Measurements from ENCODE around the gene DCHS1.

DCHS1 gene

DNA sequence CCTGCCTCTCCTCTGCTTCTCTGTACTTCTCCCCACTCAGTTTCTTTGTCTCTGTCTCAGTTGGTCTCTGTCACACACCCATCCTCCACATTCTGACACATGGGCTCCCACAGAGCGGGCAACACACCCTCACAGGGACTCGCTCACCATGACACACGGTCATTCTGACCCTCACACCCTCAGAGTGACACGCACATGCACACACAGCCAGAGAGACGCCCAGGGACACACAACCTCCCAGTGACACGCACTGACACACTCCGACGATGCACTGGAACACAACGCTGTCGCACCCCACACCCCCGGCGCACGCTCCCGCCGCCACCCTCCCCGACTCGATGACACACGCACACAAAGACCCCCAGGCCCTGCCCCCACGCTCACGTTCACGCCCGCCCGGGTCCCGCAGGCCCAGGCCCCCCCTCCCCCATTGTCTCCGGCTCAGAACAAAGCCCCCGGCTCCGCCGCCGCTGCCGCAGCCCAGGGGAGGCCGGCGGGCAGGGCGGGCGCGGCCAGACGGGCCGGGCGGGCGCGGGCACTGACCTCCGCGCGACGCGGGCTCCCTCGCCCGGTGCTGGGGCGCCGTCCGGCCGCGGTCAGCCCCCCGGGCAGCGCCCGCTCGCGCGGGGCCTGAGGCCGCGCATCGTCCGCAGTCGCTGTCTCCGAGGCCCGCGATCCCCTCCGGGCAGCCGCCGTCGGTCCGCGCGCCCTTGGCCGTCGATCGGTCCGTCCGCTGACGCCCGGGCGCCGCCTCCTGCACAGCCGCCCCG, 404 bp downstream of the DCHS1 start:
- ATAC-seq, result peak; percentile 48
- TF ChIP-seq PPARA (CRISPR knock-in tag; IDR thresholded peaks at IDR 0.05; ENCODE audit: borderline replicate concordance), result no peak
- no peak for TF ChIP-seq ZNF565 (CRISPR knock-in tag; conservative IDR thresholded peaks at IDR 0.05; ENCODE audit: low read depth)
- no peak for TF ChIP-seq TCF4 (CRISPR knock-in tag; IDR thresholded peaks at IDR 0.05; ENCODE audit: borderline replicate concordance)
- no peak for TF ChIP-seq GLIS3 (CRISPR knock-in tag; IDR thresholded peaks at IDR 0.05)
- no peak for TF ChIP-seq TOX (CRISPR knock-in tag; IDR thresholded peaks at IDR 0.05; ENCODE audit: borderline replicate concordance)
- TF ChIP-seq ZFP30 (CRISPR knock-in tag; IDR thresholded peaks at IDR 0.05), result no peak
- no peak for TF ChIP-seq ESRRG (CRISPR knock-in tag; IDR thresholded peaks at IDR 0.05)

DNA sequence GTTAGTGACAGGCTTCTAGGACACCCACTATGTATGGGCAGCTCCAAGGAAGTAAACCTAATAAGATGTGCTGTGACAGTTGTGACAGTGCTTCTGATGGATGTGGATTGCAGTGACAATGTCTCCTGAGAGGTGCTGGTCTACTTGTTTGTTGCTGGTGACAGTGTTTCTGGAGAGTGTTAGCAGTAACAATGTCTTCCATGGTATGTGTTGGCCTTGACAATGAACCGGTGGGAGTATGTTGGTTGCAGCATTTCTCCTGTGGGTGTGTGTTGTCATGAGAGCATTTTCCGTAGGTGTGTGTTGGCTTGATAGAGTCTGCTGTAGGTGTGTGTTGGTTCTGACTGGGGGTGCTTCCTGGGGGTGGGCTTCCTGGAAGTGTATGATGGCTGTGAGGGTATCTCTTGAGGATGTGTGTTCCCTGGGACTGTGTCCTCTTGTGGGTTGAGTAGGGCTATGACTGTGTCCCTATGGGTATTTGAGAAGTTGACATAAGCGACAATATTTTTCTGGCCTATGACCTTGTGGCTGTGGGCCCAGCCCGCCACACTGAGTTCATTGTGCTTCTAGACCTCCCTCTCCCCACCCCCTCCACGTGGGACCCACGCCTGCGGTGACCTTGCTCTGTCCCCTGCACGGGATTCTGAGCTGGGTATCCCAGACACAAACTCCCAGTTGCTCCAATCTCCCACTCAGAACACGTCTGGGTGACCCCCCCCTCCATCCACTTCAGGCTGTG, 1.2 kb downstream of the DCHS1 start:
- no peak for ATAC-seq
- TF ChIP-seq, protein P1, sequence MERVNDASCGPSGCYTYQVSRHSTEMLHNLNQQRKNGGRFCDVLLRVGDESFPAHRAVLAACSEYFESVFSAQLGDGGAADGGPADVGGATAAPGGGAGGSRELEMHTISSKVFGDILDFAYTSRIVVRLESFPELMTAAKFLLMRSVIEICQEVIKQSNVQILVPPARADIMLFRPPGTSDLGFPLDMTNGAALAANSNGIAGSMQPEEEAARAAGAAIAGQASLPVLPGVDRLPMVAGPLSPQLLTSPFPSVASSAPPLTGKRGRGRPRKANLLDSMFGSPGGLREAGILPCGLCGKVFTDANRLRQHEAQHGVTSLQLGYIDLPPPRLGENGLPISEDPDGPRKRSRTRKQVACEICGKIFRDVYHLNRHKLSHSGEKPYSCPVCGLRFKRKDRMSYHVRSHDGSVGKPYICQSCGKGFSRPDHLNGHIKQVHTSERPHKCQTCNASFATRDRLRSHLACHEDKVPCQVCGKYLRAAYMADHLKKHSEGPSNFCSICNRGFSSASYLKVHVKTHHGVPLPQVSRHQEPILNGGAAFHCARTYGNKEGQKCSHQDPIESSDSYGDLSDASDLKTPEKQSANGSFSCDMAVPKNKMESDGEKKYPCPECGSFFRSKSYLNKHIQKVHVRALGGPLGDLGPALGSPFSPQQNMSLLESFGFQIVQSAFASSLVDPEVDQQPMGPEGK (CRISPR knock-in tag; IDR thresholded peaks at IDR 0.05; ENCODE audit: borderline replicate concordance), result no peak
- TF ChIP-seq ARNTL (CRISPR knock-in tag; IDR thresholded peaks at IDR 0.05; ENCODE audit: borderline replicate concordance, low read depth) (no peak), ISL1 (CRISPR knock-in tag; IDR thresholded peaks at IDR 0.05) (no peak), ZNF70 (CRISPR knock-in tag; IDR thresholded peaks at IDR 0.05) (no peak), CSDC2 (CRISPR knock-in tag; IDR thresholded peaks at IDR 0.05) (no peak), ZNF8 (CRISPR knock-in tag; IDR thresholded peaks at IDR 0.05) (no peak), ZFP30 (CRISPR knock-in tag; IDR thresholded peaks at IDR 0.05) (no peak), OSR1 (CRISPR knock-in tag; IDR thresholded peaks at IDR 0.05) (no peak), SNAI2 (CRISPR knock-in tag; IDR thresholded peaks at IDR 0.05) (no peak)
- TF ChIP-seq, protein P2, sequence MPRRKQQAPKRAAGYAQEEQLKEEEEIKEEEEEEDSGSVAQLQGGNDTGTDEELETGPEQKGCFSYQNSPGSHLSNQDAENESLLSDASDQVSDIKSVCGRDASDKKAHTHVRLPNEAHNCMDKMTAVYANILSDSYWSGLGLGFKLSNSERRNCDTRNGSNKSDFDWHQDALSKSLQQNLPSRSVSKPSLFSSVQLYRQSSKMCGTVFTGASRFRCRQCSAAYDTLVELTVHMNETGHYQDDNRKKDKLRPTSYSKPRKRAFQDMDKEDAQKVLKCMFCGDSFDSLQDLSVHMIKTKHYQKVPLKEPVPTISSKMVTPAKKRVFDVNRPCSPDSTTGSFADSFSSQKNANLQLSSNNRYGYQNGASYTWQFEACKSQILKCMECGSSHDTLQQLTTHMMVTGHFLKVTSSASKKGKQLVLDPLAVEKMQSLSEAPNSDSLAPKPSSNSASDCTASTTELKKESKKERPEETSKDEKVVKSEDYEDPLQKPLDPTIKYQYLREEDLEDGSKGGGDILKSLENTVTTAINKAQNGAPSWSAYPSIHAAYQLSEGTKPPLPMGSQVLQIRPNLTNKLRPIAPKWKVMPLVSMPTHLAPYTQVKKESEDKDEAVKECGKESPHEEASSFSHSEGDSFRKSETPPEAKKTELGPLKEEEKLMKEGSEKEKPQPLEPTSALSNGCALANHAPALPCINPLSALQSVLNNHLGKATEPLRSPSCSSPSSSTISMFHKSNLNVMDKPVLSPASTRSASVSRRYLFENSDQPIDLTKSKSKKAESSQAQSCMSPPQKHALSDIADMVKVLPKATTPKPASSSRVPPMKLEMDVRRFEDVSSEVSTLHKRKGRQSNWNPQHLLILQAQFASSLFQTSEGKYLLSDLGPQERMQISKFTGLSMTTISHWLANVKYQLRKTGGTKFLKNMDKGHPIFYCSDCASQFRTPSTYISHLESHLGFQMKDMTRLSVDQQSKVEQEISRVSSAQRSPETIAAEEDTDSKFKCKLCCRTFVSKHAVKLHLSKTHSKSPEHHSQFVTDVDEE (CRISPR knock-in tag; IDR thresholded peaks at IDR 0.05), result no peak

DNA sequence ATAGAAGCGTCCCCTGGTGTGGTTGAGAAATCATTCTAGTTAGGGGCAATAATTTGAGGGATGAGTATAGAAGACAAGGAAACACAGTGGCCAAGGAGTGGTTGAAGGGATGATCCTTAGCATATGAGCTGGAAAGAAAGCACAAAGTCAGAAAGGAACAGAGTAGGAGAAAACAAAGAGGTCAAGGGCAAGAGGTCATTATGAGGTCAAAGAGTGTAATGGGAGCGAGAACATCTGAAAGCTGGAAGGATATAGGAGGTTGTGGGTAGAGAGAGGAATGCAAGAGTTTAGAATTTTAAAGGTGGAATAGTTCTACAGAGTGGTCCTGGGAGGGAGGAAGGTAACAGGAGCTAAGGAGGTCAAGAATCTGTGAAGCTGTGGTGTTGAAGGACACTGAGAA, 2.0 kb downstream of the DCHS1 start:
- no peak for ATAC-seq
- no peak for TF ChIP-seq BACH2 (CRISPR knock-in tag; IDR thresholded peaks at IDR 0.05; ENCODE audit: borderline replicate concordance)
- TF ChIP-seq TOX (CRISPR knock-in tag; IDR thresholded peaks at IDR 0.05; ENCODE audit: borderline replicate concordance), result no peak
- TF ChIP-seq ISL1 (CRISPR knock-in tag; IDR thresholded peaks at IDR 0.05), result no peak
- TF ChIP-seq ZFP30 (CRISPR knock-in tag; IDR thresholded peaks at IDR 0.05), result no peak
- no peak for TF ChIP-seq ESRRG (CRISPR knock-in tag; IDR thresholded peaks at IDR 0.05)
- TF ChIP-seq PPARA (CRISPR knock-in tag; IDR thresholded peaks at IDR 0.05; ENCODE audit: borderline replicate concordance), result no peak
- TF ChIP-seq, protein P3, sequence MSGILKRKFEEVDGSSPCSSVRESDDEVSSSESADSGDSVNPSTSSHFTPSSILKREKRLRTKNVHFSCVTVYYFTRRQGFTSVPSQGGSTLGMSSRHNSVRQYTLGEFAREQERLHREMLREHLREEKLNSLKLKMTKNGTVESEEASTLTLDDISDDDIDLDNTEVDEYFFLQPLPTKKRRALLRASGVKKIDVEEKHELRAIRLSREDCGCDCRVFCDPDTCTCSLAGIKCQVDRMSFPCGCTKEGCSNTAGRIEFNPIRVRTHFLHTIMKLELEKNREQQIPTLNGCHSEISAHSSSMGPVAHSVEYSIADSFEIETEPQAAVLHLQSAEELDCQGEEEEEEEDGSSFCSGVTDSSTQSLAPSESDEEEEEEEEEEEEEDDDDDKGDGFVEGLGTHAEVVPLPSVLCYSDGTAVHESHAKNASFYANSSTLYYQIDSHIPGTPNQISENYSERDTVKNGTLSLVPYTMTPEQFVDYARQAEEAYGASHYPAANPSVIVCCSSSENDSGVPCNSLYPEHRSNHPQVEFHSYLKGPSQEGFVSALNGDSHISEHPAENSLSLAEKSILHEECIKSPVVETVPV (CRISPR knock-in tag; IDR thresholded peaks at IDR 0.05), result no peak
- no peak for TF ChIP-seq ZNF8 (CRISPR knock-in tag; IDR thresholded peaks at IDR 0.05)
- TF ChIP-seq SNAI2 (CRISPR knock-in tag; IDR thresholded peaks at IDR 0.05), result no peak
- no peak for TF ChIP-seq ARNTL (CRISPR knock-in tag; IDR thresholded peaks at IDR 0.05; ENCODE audit: borderline replicate concordance, low read depth)

DNA sequence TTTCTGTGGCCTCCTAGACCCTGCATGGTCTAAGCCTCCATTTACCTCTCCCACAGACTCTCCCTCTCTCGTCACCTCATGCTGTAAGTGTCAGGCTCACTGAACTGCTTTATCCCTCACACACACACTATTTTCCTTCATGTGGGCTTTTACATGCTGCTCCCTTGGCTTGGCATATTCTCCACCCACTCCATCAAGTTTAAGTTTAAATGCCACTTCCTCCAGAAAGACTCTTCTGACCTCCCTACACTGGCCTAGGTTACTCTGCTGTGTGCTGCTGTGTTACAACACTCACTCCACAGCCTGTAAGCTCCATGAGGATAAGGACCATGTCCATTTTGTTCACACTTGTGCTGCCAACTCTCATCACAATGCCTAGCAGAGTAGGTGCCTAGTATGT, 2.5 kb downstream of the DCHS1 start:
- no peak for ATAC-seq
- TF ChIP-seq ZFP30 (CRISPR knock-in tag; IDR thresholded peaks at IDR 0.05) (no peak), ISL1 (CRISPR knock-in tag; IDR thresholded peaks at IDR 0.05) (no peak), ZNF70 (CRISPR knock-in tag; IDR thresholded peaks at IDR 0.05) (no peak), SNAI2 (CRISPR knock-in tag; IDR thresholded peaks at IDR 0.05) (no peak), OSR1 (CRISPR knock-in tag; IDR thresholded peaks at IDR 0.05) (no peak)
- TF ChIP-seq, protein P2 (CRISPR knock-in tag; IDR thresholded peaks at IDR 0.05), result no peak
- TF ChIP-seq, protein P1 (CRISPR knock-in tag; IDR thresholded peaks at IDR 0.05; ENCODE audit: borderline replicate concordance), result no peak
- TF ChIP-seq, protein P4, sequence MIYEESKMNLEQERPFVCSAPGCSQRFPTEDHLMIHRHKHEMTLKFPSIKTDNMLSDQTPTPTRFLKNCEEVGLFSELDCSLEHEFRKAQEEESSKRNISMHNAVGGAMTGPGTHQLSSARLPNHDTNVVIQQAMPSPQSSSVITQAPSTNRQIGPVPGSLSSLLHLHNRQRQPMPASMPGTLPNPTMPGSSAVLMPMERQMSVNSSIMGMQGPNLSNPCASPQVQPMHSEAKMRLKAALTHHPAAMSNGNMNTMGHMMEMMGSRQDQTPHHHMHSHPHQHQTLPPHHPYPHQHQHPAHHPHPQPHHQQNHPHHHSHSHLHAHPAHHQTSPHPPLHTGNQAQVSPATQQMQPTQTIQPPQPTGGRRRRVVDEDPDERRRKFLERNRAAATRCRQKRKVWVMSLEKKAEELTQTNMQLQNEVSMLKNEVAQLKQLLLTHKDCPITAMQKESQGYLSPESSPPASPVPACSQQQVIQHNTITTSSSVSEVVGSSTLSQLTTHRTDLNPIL (CRISPR knock-in tag; IDR thresholded peaks at IDR 0.05; ENCODE audit: low read depth), result no peak

Measured in SK-N-SH treated with all-trans-retinoic acid at 6 μM for 48 hours (cell line).